ENCODE data around the gene BCDIN3D. TPM values are rescaled to one million over a fixed set of nuclear protein-coding genes. Genes with fewer than 3 reads are reported as not detected.

The BCDIN3D gene
- polyA plus RNA-seq, 1 of the 3 experiments (the other 2 are of a cell fraction) = 2.3 TPM

- H3K9ac ChIP-seq = no peak overlapping the region
- H3K4me1 ChIP-seq (ENCODE audit: control insufficient read depth in 1 of 2, insufficient read depth in 2 of 2, low read depth in 1 of 2, low read length in 1 of 2) = peaks cover 5 to 28% of the 10 kb centered on the region in 2 experiments; a peak in 1 of 4 replicates
- DNase-seq = no peak
- ChIA-PET POLR2A (interaction anchor here (1.2 to 1.4 kb wide), 2 partner anchors 9 to 13 kb away, joined by 3 read pairs; partner anchors contain the start of gene FAIM2), CTCF (interaction anchor here (1.0 to 2.0 kb wide), 5 partner anchors 8 to 150 kb away, joined by 3 to 10 read pairs (median 6); partner anchors contain the start of gene TMBIM6)
- H3K4me2 ChIP-seq = no peak overlapping the region
- H3K9me3 ChIP-seq = no peaks in the 10 kb centered on the region
- WGBS (ENCODE audit: low lambda C conversion rate) = 77% methylated on average over 6 of the region's 6 CpGs
- no peaks in the 10 kb centered on the region for H3K36me3 ChIP-seq (replicated peaks in 1 of 2; ENCODE audit: control insufficient read depth in 1 of 2, insufficient read depth in 2 of 2, low read length in 1 of 2)
- H4K20me1 ChIP-seq (ENCODE audit: insufficient read depth) = no peaks in the 10 kb centered on the region
- TF ChIP-seq SIN3A (IDR thresholded peaks at IDR 0.05; ENCODE audit: borderline replicate concordance, low read depth, low read length) (no peak), TCF12 (IDR thresholded peaks at IDR 0.05) (no peak), EP300 (IDR thresholded peaks at IDR 0.05; ENCODE audit: borderline replicate concordance in 1 of 2, low read depth in 1 of 2, low read length in 1 of 2) (no peak), MEF2A (IDR thresholded peaks at IDR 0.05; ENCODE audit: borderline replicate concordance, low read depth) (no peak), EZH2phosphoT487 (IDR thresholded peaks at IDR 0.05; ENCODE audit: borderline replicate concordance, low read depth) (no peak), NFIC (IDR thresholded peaks at IDR 0.05; ENCODE audit: borderline replicate concordance) (no peak), CHD2 (IDR thresholded peaks at IDR 0.05; ENCODE audit: low read length, partially characterized antibody) (no peak), RAD21 (IDR thresholded peaks at IDR 0.05; ENCODE audit: low read length) (no peak), RFX5 (IDR thresholded peaks at IDR 0.05; ENCODE audit: low read length) (no peak), FOSL2 (IDR thresholded peaks at IDR 0.05; ENCODE audit: borderline replicate concordance, low read depth) (no peak), GATA2 (CRISPR knock-in tag; IDR thresholded peaks at IDR 0.05) (no peak), MXI1 (IDR thresholded peaks at IDR 0.05; ENCODE audit: low read depth, low read length) (no peak), NRF1 (IDR thresholded peaks at IDR 0.05; ENCODE audit: low read depth, low read length) (no peak), GABPA (IDR thresholded peaks at IDR 0.05; ENCODE audit: low read depth) (no peak), YY1 (IDR thresholded peaks at IDR 0.05; ENCODE audit: low read depth) (no peak)
- TF ChIP-seq, protein P1, sequence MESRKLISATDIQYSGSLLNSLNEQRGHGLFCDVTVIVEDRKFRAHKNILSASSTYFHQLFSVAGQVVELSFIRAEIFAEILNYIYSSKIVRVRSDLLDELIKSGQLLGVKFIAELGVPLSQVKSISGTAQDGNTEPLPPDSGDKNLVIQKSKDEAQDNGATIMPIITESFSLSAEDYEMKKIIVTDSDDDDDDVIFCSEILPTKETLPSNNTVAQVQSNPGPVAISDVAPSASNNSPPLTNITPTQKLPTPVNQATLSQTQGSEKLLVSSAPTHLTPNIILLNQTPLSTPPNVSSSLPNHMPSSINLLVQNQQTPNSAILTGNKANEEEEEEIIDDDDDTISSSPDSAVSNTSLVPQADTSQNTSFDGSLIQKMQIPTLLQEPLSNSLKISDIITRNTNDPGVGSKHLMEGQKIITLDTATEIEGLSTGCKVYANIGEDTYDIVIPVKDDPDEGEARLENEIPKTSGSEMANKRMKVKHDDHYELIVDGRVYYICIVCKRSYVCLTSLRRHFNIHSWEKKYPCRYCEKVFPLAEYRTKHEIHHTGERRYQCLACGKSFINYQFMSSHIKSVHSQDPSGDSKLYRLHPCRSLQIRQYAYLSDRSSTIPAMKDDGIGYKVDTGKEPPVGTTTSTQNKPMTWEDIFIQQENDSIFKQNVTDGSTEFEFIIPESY (IDR thresholded peaks at IDR 0.05; ENCODE audit: borderline replicate concordance, low read depth) = no peak
- TF ChIP-seq, protein P2, sequence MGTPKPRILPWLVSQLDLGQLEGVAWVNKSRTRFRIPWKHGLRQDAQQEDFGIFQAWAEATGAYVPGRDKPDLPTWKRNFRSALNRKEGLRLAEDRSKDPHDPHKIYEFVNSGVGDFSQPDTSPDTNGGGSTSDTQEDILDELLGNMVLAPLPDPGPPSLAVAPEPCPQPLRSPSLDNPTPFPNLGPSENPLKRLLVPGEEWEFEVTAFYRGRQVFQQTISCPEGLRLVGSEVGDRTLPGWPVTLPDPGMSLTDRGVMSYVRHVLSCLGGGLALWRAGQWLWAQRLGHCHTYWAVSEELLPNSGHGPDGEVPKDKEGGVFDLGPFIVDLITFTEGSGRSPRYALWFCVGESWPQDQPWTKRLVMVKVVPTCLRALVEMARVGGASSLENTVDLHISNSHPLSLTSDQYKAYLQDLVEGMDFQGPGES (IDR thresholded peaks at IDR 0.05; ENCODE audit: low read depth, low read length) = no peak
- TF ChIP-seq, protein P3, sequence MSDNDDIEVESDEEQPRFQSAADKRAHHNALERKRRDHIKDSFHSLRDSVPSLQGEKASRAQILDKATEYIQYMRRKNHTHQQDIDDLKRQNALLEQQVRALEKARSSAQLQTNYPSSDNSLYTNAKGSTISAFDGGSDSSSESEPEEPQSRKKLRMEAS (IDR thresholded peaks at IDR 0.05; ENCODE audit: low read depth) = no peak
- TF ChIP-seq, protein P4, sequence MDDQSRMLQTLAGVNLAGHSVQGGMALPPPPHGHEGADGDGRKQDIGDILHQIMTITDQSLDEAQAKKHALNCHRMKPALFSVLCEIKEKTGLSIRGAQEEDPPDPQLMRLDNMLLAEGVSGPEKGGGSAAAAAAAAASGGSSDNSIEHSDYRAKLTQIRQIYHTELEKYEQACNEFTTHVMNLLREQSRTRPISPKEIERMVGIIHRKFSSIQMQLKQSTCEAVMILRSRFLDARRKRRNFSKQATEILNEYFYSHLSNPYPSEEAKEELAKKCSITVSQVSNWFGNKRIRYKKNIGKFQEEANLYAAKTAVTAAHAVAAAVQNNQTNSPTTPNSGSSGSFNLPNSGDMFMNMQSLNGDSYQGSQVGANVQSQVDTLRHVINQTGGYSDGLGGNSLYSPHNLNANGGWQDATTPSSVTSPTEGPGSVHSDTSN (IDR thresholded peaks at IDR 0.05) = no peak
- H3F3A ChIP-seq (replicated peaks; ENCODE audit: insufficient read depth) = no peaks in the 10 kb centered on the region
- H3K9me2 ChIP-seq = no peaks in the 10 kb centered on the region
- H2AFZ ChIP-seq (ENCODE audit: low read depth) = no peak overlapping the region
- H3K79me2 ChIP-seq (ENCODE audit: insufficient read depth) = no peaks in the 10 kb centered on the region
- H3K27ac ChIP-seq (ENCODE audit: low read depth in 2 of 2, low read length in 1 of 2) = no peak overlapping the region
- H3K27me3 ChIP-seq (ENCODE audit: insufficient read depth) = no peaks in the 10 kb centered on the region
- no peak overlapping the region for H3K4me3 ChIP-seq (ENCODE audit: low read depth in 2 of 2, low read length in 1 of 2)
Observed at GRCh38 chr12:49891476-49891875, 48.6 kb upstream of the BCDIN3D start.
